HG03139 (cell line): ENCODE data around the gene COASY.
"Not testable (repeated sequence)": the region's sequence is repeated elsewhere in the genome, so short reads cannot be mapped to it uniquely, and the experiment has no call there.

Experiments
- ATAC-seq: cut with Tn5 transposase; IDR thresholded peaks from one replicate; pipeline ENCODE4 v1.9.1; 2021; ENCODE audit not compliant: unreplicated experiment

COASY gene

GRCh38 chr17:42609814-42610801 lies 48.2 kb downstream of the COASY start:
- ATAC-seq = not testable (repeated sequence)

- no peak for ATAC-seq
These were observed 50.1 kb downstream of the COASY start for GRCh38 chr17:42612013-42612412.

GRCh38 chr17:42613699-42614295 lies 51.8 kb downstream of the COASY start:
- ATAC-seq = no peak
